KOPT-K1 (cell line): ENCODE measurements around the gene RANBP10.

Source experiments
- H3K27ac ChIP-seq: fragments of 200-600 bp; sonication (generic); 2 replicates; pipeline ENCODE4 v1.5.1; 2016; ENCODE audit warnings: antibody characterized with exemption, mild to moderate bottlenecking, low read depth, low read length; ENCODE audit not compliant: poor library complexity, severe bottlenecking
- H3K36me3 ChIP-seq: fragments of 200-600 bp; sonication (generic); 2 replicates; pipeline ENCODE4 v1.5.1; 2017; ENCODE audit warnings: antibody characterized with exemption, mild to moderate bottlenecking, low read length, moderate library complexity; ENCODE audit not compliant: insufficient read depth
- H3K9me3 ChIP-seq: fragments of 200-600 bp; sonication (generic); 2 replicates; pipeline ENCODE4 v1.5.1; 2017; ENCODE audit warnings: antibody characterized with exemption, low read length, mild to moderate bottlenecking; ENCODE audit not compliant: insufficient read depth, poor library complexity, severe bottlenecking

The RANBP10 gene

DNA sequence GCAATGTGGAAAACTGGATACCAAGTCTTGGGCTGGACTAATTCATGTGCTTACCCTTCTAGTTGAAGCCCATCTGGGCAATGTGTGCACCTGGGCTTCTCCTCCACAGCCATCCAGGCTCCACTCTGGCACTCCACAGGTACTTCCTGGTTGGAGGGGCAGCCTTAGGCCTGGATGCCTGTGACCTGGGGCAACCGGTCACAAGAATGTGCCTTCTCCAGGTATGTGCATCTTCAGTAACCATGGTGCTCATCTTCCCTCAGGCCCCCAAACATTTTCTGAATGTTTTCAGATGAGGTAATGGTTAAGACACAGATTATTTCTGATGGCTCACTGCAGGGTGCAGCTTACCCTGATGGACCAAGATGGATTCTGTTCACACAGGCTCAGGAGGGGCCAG, 128.6 kb downstream of the RANBP10 start:
- Histone ChIP-seq H3K36me3 (peaks cover 50% of the 10 kb centered on the region), H3K9me3 (no peaks in the 10 kb centered on the region), H3K27ac (no peak overlapping the region)

DNA sequence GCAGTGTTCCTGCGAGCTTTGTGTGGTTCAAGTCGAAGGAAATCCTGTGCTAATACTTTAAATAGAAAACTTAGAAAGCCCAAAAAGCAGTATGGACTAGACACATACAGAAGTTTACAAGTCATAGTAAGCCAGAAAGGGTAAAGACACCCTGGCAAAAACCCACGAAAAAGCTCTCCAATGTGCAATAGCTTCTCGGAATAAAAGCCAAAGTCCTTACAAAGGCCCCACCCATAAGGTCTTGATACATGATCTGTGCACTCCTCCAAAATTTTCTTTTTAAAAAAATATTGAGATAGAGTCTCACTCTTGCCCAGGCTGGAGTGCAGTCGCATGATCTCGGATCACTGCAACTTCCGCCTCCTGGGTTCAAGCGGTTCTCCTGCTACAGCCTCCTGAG, 129.4 kb downstream of the RANBP10 start:
- Histone ChIP-seq H3K9me3 (no peaks in the 10 kb centered on the region), H3K36me3 (peaks cover 45% of the 10 kb centered on the region; the same call in 1 of the 2 replicates), H3K27ac (no peak overlapping the region)

DNA sequence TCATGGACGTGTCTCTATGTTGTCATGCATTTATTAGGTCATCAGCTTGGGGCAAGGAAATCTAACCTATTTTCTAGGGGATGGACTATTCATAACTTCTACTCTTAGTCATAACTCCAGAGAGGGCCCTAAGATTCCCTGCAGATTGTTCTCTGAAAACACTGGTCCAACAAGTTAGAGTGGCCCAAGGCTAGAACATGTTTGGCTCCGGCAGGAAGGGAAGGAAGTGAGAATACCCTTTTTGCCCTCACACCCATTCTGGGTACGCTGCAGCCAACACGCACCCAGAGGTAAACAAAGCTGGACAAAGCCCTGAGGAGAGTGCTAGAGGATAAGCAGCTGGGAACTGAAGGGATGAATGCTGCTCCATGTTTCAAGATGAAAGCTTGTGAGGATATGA, 129.8 kb downstream of the RANBP10 start:
- no peaks in the 10 kb centered on the region for H3K9me3 ChIP-seq
- H3K36me3 ChIP-seq = peaks cover 41% of the 10 kb centered on the region; the same call in 1 of the 2 replicates
- no peak overlapping the region for H3K27ac ChIP-seq

- no peak overlapping the region for H3K27ac ChIP-seq
These were observed 130.4 kb downstream of the RANBP10 start for GRCh38 chr16:67675999-67676398.

GRCh38 chr16:67675579-67675935, 130.8 kb downstream of the RANBP10 start:
- Histone ChIP-seq H3K27ac (no peak overlapping the region), H3K9me3 (no peaks in the 10 kb centered on the region), H3K36me3 (peaks cover 34% of the 10 kb centered on the region; the same call in 1 of the 2 replicates)

More at GRCh38 chr16:67675999-67676398, 130.4 kb downstream of the RANBP10 start:
- Histone ChIP-seq H3K36me3 (peaks cover 37% of the 10 kb centered on the region; the same call in 1 of the 2 replicates), H3K9me3 (no peaks in the 10 kb centered on the region)

DNA sequence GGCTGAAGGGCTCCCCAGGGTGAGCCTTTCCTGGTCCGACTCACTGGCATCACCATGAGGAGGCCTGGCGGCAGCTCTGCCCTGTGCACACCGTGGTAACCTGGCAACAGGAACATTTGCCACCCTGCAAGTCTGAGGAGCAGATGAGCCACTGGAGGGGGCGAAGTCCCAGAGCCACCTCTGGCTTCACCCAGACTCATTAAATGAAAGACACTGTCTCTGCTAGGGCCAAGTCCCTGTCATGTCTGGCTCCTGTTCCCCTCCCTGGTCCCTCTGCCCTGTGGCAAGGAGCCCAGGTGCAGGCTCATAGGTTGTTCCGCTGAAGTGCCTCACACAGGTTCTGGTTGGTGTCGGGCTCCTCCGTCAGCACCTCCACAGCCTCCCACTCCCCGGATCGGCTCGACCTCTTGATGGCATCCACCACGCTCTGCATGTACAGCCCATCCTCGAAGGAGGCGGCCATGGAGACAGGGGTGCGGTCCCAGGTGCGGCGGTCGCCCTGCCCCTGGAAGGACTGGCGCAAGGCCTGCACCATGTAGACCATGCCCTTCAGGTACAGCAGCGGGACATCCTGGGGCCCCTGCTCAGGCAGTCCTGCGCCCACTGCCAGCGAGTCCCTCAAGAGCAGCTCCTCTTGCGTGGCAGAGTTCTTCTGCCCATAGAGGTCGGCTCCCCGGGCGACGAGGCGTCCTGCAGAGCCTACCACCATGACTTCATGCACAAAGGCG, 131.3 kb downstream of the RANBP10 start:
- H3K27ac ChIP-seq = no peak overlapping the region
- peaks cover 29% of the 10 kb centered on the region; the same call in 1 of the 2 replicates for H3K36me3 ChIP-seq
- no peaks in the 10 kb centered on the region for H3K9me3 ChIP-seq

DNA sequence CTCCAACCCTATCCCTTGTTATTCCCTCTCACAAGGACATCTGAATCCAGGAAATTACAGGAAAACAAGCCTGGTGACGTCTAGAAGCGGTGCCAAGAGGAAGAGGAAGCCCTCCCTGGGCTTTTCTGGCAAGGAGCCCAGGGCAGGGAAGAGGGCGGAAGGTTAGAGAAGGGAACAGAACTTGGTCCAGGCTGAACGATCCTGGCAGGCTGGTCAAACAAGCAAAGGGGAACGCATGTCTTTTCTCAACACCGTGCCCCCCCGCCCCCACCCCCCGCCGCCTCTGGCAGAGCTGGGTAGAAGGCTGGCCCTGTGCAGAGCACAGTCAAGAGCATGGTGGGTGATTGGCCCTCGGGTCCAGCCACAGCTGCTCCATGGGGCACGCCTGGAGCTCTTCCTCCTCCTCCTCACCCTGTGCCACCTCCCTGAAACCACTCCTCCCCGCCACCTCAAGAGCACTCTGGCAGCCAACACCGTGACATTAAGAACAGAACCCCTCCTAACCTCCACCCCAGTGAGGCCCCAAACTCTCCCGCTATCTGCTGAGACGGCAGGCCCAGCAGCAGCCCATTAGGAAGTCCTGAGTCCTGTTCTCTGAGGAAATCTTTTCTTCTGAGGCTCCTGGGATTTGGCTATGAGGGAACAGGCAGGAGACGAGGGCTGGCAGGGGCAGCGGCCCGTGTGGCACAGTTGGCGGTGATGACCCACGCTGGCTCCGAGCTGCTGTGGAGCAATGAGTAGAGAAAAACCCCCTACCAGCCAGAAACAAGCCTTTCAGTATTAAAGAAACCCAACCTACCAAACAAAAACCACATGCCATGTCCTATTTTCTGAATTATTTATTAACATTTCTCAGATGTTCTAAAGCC, 132.4 kb downstream of the RANBP10 start:
- no peaks in the 10 kb centered on the region for H3K9me3 ChIP-seq
- no peak overlapping the region for H3K27ac ChIP-seq
- H3K36me3 ChIP-seq = peaks cover 24% of the 10 kb centered on the region; the same call in 1 of the 2 replicates
